Pulmonary artery endothelial cell (primary cell): ENCODE measurements around the gene ASB4. TPM values are rescaled to one million over a fixed set of nuclear protein-coding genes. Genes with fewer than 3 reads are reported as not detected.

Experiments used
- total RNA-seq: library from RNA; depleted of rRNA; stranded (reverse); fragments of >200 nt; gene quantifications from 2 replicates; pipeline ENCODE4 v1.2.3, GENCODE V29; 2014

ASB4 gene
- total RNA-seq, 1 donor from 2014 or later = under 0.01 TPM

Other genes with a start within 250 kb of the ASB4 start
- gene PON1, start 161.4 kb upstream of the ASB4 start, total RNA-seq = not detected in 2 replicates
- gene PON3, start 89.6 kb upstream of the ASB4 start, total RNA-seq = 0.04 and 0.20 TPM in 2 replicates
- 72.6 and 74.5 TPM in 2 replicates for gene PON2, start 50.9 kb upstream of the ASB4 start, total RNA-seq
- gene PDK4, start 110.6 kb downstream of the ASB4 start, total RNA-seq = 5.9 and 13.2 TPM in 2 replicates